Activated gamma-delta T cell treated with anti-CD3 and anti-CD28 coated beads, Interleukin-2, amount 50 U/mL, for 16 hours (primary cell): Measurements from ENCODE around the gene TAF3.
"Not testable (repeated sequence)": the region's sequence is repeated elsewhere in the genome, so short reads cannot be mapped to it uniquely, and the experiment has no call there.

Source experiments
- DNase-seq: peaks from one replicate; pipeline ENCODE4 v3.0.0-alpha.2; 2020; ENCODE audit warnings: low read depth

TAF3 gene

DNA sequence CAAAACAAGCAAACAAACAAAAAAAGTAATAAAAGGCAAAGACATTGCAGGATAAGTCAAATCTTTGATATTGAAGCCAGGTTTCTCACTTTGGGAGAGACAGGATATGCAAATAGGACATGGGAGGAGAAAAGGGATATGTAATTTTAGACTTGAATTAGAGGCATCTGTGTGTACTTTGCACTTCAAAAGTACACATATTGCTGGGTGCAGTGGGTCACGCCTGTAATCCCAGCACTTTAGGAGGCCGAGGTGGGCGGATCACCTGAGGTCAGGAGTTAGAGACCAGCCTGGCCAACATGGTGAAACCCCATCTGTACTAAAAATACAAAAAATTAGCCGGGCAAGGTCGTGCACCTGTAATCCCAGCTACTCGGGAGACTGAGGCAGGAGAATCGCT, 6.6 kb upstream of the TAF3 start:
- not testable (repeated sequence) for DNase-seq

DNA sequence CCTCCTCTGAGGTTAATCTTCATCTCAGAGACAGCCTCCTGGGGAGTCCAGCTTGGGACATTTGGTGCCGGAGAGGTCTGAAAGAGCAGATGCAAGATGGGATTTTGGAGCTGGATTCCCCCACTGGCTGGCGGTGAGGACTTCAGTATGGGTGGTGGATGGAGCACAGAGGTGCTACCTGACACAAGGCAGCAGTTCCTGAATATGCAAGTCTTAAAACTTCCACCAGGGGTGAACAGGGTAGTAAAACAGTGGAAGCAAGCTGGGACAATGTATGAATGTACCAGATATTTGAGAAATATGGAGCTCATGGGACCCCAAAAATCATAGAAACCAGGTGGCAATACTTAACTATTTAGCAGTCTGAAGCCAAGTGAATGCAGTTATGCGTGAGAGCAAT, 4.8 kb upstream of the TAF3 start:
- no peak for DNase-seq

DNA sequence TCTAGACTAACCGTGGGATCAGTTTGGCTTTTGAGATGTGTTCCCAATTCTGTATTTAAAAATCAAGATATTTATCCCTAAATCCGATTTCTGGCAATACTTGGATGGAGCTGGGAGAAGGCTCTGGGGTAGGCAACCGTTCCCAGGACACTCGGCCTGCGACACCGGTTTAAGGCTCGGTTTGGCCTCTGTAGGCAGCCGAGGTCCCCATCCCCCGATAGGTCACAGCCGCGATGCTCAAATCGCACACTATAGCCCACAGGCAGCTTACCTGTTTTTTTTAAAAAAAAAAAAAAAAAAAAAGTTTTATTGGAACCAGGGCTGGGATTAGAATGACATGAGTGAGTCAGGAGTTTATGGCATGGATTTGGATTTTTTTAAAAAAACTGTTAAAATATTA, 729 bp upstream of the TAF3 start:
- no peak for DNase-seq

DNA sequence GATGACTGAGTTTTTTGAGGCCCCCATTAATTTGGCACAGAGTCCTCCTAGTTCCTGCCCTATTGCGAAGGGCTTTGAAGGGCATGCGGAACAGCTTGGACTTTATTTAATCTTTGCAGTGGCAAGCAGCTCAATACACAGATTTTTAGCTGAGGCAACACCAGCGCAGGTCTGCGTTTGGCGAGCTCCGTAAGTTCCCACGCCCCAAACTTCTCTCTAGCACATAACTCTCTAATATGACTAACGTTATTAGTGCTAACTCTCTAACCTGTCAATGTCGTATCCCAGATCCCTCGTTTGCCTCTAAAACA, 366 bp upstream of the TAF3 start:
- no peak for DNase-seq

DNA sequence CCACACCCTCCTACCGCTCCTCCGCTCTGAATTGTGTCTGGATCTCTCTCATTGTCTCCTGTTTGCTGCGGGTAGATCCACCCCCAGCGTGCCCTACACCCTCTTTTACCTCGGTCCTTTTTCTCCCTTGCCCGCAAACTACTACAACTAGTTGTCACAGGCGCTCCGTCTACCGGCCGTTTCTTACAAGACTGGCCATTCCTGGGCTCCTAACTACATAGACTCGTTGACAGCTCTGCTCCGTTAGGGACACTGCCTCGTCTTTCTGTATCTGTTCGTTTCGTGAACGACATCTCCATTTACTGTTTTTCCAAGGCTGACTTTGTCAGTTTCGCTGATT, 786 bp downstream of the TAF3 start:
- peak; percentile 2 for DNase-seq

DNA sequence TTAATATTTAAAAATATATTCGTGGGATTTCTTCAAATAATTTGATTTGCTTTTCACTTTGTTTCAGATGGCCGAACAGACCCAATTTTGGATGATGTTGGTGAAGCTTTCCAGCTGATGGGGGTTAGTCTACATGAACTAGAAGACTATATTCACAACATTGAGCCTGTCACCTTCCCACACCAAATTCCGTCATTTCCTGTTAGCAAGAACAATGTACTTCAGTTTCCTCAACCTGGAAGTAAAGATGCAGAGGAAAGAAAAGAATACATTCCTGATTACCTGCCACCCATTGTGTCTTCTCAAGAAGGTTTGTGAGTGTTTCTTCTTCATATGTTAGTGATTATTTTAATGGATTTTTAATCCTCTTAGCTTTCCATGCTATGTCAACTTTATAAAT, 5.9 kb downstream of the TAF3 start:
- DNase-seq = no peak

DNA sequence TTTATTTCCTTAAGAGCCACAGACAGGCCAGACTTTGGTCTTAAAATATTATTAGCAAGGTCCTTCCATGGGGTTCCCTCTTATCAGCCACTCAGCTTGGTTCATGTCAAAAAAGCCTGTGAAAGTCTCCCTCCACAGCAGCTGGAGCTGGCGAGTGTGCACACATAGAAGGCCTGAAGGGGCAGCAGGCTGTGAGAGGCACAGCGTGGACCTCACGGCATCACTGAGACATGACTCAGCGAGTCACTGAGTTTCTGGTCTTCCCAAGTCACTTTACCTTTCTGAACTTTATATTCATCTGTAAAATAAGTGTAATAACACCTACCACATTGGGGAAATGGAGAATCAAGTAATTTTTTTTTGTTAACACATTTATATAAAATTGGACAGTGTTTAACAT, 8.7 kb downstream of the TAF3 start:
- DNase-seq = no peak

DNA sequence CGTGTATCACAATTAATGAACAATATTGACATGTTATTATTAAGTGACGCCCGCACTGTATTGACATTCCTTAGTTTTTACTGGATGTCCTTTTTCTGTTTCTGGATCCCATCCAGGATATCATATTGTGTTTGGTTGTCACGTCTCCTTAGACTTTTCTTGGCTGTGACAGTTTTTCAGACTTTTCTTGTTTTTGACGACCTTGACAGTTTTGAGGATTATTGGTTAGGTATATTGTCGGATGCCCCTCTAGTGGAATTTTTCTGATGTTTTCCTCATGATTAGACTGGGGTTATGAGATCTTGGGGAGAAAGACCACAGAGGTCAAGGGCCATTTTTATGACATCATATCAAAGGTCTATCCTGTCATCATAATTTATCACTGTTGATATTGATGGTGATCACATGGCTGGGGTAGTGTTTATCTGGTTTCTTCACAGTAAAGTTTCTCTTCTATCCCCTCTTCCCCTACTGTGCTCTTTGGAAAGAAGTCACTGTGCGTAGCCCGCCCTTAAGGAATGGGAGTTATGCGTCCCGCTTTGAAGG, 11.1 kb downstream of the TAF3 start:
- DNase-seq = no peak

DNA sequence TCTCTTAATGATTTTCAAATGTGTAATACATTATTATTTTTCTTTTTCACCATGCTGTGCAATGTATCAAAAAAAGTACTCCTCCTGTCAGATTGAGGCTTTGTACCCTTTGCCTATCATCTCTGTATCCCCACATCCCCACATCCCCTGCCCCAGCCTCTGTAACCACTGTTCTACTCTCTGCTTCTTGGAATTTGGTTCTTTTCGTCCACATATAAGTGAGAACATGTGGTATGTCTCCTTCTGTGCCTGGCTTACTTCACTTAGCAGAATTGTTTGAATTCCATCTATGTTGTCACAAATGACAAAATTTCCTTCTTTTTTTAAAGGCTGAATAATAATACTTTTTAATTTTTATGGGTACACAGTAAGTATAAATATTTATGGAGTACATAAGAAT, 13.8 kb downstream of the TAF3 start:
- DNase-seq = no peak

DNA sequence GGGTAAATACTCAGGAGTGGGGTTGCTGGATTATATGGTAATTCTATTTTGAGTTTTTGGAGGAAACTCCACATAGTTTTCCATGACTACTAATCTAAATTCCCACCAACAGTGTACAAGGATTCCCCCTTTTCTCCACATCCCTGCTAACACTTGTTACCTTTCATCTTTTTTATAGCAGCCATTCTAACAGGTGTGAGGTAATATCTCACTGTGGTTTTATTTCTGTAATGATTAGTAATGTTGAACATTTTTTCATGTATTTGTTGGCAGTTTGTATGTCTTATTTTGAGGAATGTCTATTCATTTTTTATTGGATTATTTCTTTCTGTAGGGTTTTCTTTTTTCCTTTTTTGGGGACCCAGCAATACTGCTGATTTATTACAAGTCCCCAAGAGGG, 14.9 kb downstream of the TAF3 start:
- DNase-seq = no peak

DNA sequence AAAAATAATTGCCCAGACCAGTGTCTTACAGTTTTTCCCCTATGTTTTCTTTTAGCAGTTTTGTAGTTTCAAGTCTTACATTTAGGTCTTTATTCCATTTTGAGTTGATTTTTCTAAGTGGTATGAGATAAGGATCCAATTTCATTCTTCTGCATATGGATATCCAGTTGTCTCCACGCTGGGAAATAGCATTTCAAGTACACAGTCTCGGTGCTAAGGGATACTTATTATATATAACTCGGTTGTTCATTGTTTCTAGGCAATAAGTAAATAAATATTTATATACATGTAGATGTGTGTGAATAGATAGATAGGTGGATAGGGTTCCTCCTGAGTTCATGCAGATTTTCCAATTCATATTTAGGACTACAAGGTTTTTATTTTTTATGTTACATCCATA, 16.0 kb downstream of the TAF3 start:
- no peak for DNase-seq

DNA sequence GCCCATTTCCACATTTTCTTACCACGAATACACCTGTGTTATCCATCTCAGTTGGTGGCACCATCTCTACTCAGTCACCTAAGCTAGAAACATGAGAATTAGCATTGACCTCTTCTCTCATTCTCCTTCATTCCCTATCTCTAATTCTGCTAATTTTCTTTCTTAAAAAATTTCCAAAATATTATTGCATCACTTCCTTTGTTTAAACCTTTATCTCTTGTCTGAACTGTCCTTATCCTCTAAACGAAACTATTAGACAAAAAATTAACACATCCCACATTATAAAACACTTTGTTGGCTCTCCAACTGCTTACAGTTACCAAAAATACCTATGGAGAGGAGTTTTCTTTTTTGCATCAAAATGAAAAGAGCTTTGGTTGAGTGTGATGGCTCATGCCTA, 18.3 kb downstream of the TAF3 start:
- no peak for DNase-seq

DNA sequence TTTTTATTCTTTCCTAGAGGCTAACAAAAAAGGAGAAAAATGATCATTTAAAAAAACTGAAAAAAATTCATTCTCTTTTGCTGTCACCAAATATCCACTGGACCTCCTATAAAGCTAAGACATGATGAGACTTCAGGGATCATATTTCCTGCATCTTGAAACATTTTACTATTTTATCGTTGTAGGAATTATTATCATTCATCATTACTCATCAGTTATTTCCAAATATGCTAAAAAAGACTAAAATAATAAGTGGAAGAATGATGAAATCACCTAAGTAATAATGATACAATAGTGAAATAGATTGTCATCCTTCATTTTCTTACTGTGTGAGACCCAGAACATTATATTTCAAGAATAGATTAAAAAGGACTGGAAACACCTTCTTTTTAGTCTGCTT, 28.3 kb downstream of the TAF3 start:
- DNase-seq = no peak

DNA sequence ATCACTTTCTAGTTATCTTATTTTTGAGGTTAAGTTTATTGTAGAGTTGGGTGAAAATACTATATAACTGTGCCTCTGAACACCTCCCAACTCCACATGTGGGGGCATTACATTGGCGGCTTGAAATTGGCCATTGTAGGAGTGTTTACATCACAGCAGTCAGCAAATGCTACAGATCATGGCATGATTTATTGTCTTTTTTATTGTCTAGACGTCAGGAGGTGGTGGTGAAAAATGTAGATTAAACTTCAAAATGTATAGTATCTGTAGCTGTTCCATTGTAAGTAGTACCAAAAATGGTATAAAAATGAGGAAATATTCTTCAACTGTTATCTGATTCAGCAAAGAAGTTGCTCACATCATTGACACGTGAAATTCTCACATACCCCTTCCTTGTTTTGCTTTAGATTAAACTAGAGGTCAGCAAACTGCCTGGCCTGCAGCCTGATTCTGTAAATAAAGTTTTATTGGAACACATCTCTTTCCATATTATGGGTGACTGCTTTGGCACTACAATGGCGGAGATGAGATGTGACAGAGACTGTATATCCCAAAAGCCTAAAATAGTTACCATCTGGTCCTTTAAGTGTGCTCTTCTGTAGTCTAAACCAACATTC, 35.0 kb downstream of the TAF3 start:
- no peak for DNase-seq

DNA sequence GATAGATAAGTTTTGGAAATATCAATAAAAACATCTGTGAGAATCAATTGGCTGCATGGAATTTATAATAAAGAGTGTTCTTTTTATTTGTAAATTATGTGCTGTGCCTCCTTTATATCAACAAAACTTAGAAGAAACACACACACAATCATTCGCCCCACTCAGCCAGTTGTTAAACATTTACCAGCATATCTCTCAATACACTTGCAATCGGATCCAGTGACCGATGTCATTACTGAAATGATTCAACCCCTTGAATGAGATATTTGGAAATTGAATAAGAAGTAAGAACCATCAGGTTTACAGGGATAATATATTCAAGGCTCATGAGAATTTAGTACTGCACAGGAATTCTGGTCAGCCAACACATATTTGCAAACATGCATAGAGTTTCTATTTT, 35.6 kb downstream of the TAF3 start:
- no peak for DNase-seq

DNA sequence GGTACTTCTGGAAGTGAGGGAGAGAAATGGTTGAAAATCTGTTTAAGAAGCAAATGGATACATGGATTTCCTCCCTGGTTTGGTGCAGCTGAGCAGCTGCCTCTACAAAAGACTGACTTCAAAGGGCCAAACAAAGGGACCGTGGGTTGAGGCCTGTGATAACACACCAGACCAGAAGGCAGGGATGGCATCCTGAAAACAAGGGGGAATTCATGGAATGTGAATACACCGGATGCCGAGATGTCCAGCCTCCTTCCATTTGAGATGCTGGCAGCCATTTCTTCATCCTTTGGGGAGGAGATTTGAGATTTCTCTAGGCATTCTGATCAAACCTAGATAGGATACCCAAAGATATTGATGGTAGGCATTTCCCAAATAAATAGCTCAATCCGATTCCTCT, 36.9 kb downstream of the TAF3 start:
- no peak for DNase-seq

DNA sequence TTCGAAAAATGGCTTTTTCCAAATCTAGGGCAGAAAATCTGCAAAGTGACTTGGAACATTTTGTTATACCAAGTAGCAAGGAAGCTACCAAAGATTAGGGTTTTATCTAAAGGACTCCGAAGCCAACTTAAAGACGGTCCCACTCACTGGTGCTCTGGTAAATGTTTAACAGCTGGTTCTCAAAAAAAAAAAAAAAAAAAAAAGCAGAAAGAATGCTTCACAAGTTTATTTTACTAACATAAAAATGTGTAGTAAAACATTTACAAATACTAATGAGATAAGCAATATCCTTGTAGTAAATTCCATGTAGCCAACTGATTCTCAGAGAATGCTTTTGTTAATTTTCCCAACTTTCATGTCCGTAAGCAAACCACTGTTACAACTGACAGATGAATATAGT, 38.4 kb downstream of the TAF3 start:
- no peak for DNase-seq

DNA sequence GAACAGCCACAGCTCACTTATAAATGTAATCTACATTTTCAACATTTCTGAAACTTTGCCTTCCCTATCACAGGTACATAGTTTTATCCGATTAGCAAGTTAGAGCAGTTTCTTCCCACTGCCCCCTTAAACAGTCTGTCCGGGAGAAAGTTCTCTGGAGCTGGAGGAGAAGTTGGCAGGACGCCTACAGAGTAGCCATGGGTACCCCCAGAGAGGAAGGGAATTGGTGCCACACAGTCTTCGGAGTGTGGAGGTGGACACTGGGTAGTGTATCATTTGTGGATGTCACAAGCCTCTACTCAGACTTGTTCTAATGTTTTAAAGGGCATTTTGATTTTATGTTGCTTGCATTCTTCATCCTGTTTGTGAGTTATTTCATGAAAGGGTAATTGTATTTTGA, 39.0 kb downstream of the TAF3 start:
- DNase-seq = no peak

DNA sequence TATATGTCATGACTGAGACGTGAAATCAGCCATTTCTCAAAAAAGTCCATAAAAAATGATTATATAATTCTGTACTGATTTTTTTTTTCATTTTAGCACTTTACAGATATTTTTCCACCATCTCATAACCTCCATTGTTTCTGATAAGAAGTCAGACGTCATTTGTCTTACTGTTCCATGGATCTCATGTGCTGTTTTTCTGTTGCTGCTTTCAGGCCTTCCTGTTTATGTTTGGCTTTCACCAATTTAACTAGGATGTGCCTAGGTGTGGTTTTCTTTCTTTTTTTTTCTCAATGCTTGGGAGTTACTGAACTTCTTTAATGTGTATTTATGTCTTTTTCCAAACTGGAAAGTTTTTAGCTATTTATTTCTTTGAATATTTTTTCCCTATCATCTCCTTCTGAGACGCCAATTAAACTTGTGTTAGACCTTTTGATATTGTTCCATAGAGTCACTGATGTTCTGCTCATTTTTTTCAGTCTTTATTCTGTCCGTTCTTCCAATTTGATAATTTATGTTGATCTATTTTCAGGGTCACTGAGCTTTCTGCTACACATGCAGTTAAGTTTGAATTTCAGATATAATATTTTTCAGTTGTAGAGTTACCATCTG, 43.3 kb downstream of the TAF3 start:
- no peak for DNase-seq

DNA sequence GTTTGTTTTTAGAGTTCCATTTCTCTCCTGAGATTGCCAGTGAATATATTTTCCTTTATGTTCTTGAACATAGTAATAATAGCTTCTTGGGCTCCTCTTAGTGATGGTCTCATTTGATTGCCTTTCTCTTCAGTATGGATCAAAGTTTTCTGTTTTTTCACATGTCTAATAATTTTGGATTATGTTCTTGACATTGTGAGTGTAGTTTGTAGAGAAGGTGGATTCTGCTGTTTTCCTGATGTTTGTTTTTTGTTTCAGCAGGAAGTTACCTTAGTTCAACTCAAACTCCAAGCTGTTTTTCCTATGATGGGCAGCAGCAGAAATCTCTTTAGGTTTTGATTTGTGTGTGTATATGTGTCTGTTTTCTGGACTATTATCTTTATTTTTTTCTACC, 43.8 kb downstream of the TAF3 start:
- no peak for DNase-seq

DNA sequence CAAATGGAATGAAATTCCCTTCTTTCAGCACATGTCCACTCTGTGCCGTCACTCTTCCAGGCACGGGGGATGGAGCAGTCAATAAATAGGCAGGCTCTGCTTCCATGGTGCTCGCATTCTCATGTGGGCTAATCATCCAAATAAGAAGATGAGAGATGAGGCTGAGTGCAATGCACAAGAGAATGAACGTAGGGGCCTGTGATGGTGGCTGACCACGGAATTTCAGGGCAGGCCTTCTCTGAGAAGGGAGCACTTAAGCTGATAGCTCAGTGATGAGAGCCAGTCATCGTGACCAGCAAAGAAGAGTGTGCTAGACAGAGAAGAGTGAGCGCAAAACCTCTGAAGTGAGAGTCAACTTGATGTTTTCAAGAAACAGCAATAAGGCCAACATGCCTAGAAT, 47.9 kb downstream of the TAF3 start:
- no peak for DNase-seq

DNA sequence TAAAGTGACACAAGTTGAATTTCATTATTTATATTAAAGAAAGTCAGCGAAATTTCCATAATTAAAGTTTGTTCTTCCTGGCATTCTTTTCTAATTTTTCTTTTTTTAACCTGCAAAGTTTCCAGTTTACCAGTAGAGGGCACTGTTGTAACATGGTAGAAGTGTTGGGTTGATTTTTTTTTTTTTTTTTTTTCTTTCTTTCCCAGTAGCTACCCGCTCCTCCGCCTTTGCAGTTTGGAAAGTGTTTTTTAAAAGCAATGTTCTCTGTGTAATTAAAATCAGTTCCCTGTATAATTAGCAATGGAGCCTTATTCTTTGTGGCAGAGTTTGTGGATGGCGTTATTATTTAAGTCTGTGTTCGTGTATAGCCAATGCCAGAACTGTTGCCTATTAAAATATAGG, 53.7 kb downstream of the TAF3 start:
- DNase-seq = no peak

DNA sequence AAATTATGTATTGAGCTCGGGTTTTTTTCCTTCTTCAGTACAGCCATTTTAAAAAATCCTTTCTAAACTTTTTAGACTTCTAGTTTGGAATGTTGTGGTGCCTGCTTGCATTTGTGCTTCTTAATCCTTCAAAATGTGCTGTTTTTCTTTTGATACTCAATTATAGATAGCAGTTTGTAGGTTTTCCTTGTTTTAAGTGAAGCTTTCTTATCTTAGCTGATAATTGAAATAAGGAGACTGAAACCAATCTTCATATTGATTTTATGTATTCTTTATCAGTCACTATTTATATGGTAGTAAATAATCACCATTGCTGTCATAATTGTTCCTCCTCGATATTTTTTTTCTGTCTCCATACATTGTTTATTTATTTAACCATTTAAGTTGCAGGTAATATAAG, 56.6 kb downstream of the TAF3 start:
- no peak for DNase-seq

DNA sequence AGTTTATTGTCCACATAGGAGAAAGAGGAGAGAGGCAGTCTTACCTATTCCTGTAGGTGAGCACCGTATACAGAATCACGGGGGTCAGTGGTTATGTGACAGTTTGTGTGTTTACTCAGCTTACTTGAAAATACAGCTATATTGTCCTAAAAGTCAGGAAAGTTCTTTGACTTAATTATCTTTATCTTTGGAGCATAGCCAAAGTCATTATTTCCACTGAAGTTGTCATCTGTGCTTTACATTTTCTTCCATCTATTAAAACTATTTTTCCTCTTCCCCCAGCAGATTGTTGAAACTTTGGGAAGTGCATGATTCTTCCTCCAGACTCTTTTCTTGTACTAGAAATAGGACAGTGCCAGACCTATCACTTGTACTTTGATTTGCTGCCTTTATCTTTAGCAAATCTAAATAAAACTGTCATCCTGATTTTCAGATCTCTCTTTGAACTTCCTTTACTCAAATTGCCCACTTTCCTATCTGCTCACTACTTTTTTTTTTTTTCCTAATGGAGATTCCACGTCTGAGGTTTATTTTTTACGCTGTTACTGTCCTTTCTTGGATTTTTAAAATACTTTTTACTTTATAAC, 58.3 kb downstream of the TAF3 start:
- DNase-seq = no peak
